ENCODE measurements around the gene LCE7A.

DNA sequence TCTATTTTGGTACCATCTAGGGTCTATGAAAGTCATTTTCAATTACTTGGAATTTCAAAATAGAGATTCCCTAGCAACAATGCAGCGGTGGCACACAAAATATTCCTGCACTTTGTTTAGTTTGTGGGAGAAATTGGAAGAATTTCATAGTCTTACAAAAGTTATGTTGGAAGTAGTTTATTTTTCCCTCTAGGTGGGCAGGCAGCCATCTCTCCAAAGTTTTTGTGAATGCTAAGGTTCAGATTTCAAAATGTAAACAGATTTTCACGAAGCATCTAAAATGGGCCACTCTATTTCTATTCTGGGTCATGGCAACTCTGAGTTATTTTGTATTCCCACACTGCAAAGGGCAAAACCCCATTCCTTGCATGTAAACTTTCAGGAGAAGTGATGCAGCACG is 26.3 kb downstream of the LCE7A start:
- TF ChIP-seq, protein P1, sequence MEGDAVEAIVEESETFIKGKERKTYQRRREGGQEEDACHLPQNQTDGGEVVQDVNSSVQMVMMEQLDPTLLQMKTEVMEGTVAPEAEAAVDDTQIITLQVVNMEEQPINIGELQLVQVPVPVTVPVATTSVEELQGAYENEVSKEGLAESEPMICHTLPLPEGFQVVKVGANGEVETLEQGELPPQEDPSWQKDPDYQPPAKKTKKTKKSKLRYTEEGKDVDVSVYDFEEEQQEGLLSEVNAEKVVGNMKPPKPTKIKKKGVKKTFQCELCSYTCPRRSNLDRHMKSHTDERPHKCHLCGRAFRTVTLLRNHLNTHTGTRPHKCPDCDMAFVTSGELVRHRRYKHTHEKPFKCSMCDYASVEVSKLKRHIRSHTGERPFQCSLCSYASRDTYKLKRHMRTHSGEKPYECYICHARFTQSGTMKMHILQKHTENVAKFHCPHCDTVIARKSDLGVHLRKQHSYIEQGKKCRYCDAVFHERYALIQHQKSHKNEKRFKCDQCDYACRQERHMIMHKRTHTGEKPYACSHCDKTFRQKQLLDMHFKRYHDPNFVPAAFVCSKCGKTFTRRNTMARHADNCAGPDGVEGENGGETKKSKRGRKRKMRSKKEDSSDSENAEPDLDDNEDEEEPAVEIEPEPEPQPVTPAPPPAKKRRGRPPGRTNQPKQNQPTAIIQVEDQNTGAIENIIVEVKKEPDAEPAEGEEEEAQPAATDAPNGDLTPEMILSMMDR (IDR thresholded peaks at IDR 0.05; ENCODE audit: insufficient read depth, low read length, poor library complexity, severe bottlenecking): no peak
- TF ChIP-seq EZH2phosphoT487 (conservative IDR thresholded peaks at IDR 0.05; ENCODE audit: low read length): no peak

Data from SU-DHL-6 (cell line).